Vagina (tissue), 2 donors: ENCODE data around the gene INKA2.

Experiments
- CTCF ChIP-seq, 3 experiments: fragments of 450-650 bp in 2 of 3; fragments of 200-600 bp in 1 of 3; sonication (generic) in 1 of 3; IDR thresholded peaks; one replicate each; pipeline ENCODE4 v1.5.1; 2017 to 2019; ENCODE audit warnings: antibody characterized with exemption in 3 of 3, mild to moderate bottlenecking in 2 of 3, moderate library complexity in 2 of 3
- POLR2A ChIP-seq, 2 donors: fragments of 450-650 bp; IDR thresholded peaks; one replicate each; pipeline ENCODE4 v1.6.1; 2017; ENCODE audit warnings: antibody characterized with exemption in 2 of 2, mild to moderate bottlenecking in 2 of 2, moderate library complexity in 2 of 2
- POLR2AphosphoS5 ChIP-seq, 2 donors: sonication (generic); formaldehyde crosslinking; IDR thresholded peaks; one replicate each; pipeline ENCODE4 v1.9.0; 2017; ENCODE audit warnings: antibody characterized with exemption in 2 of 2, mild to moderate bottlenecking in 2 of 2, low read depth in 1 of 2; ENCODE audit not compliant: insufficient read depth in 1 of 2

GRCh38 chr1:111723091-111723806 is 15.9 kb downstream of the INKA2 start:
- TF ChIP-seq CTCF (IDR thresholded peaks at IDR 0.05) = no peak
- TF ChIP-seq POLR2AphosphoS5 (IDR thresholded peaks at IDR 0.05; ENCODE audit: insufficient read depth in 1 of 2, low read depth in 1 of 2) = no peak
- TF ChIP-seq POLR2A (IDR thresholded peaks at IDR 0.05) = no peak
